GM04504 (cell line): ENCODE measurements around the gene DHRS7B.
"Not testable (repeated sequence)": the region's sequence is repeated elsewhere in the genome, so short reads cannot be mapped to it uniquely, and the experiment has no call there.

ENCODE experiments used
- DNase-seq: peaks from one replicate; pipeline ENCODE4 v3.0.0-alpha.2; 2012; ENCODE audit warnings: low read depth

Gene DHRS7B

DNA sequence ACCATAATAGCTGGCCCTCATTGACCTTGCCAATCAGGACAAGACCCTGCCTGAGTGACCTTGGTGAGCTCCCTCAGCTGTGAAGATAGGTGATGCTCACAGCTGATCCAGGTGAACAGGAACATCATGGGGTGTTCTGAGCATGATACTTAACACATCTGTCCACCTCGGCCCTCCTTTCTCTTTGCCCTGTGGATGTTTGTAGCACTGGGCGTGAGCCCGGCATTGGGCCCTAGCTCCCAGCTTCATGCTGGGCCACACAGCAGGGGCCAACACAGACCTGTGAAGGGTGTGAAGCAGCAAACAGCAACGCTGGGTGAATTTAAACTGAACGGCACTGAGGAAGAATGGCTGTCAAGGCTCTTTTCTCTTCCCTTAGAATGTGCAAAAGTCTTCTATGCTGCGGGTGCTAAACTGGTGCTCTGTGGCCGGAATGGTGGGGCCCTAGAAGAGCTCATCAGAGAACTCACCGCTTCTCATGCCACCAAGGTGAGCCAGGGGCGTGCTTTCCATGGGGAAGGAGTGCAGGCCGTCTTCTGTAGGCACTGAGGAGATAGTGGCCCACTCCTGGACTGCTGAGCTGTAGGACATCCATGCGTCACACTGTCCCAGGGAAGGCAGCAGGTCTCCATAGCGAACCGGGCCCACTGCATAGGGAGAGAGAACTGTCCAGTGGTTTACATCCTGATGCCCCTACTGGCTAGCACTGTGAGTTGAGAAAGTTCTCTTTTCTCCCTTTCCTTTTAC, 51.3 kb downstream of the DHRS7B start:
- no peak for DNase-seq

DNA sequence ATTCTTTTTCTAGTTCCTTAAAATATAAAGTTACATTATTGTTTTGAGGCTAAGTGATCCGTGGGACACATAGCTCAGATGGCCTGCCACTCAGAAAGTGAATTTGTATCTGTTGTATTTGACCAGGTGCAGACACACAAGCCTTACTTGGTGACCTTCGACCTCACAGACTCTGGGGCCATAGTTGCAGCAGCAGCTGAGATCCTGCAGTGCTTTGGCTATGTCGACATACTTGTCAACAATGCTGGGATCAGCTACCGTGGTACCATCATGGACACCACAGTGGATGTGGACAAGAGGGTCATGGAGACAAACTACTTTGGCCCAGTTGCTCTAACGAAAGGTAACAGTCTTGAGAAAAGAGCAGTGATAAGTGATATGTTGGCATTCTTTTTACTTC, 56.7 kb downstream of the DHRS7B start:
- no peak for DNase-seq

DNA sequence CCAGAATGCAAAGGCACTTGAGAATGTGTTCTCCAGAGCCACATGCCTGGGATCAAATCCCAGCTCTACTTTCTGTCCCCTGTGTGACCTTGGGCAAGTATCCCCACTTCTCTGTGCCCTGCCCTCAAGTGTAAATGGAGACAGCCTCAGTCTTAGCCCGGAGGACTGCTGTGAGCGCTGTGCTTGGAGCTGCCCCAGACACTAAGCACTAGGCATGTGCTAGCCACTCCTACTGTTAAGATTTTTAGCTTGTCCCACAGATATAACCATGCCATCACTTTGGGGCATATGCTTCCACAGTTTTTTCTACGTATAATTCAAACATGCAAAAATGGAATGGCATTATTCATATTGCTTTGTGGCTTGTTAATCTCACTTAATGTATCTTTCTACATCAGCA, 57.8 kb downstream of the DHRS7B start:
- DNase-seq, result no peak

DNA sequence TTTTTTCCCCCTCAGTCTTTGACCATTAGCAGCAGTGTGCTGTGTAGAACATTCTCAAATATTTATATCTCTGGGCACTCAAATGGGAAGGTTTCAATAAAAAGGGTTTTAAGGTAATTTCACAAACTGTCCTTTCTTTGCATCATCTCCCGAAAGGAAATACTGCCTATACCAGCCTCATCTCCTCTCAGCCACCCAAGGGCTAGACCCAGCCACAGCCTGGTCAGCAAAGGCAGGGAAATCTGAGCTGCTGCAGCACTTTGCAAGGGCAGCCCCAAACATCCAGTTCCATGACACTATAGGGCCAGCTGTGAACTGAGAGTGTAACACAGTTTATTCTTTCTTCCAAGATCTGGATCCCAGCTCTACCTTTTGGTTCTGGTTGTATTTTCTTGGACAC, 58.3 kb downstream of the DHRS7B start:
- no peak for DNase-seq

- no peak for DNase-seq
Observed at GRCh38 chr17:21186399-21187187, 59.8 kb downstream of the DHRS7B start.

DNA sequence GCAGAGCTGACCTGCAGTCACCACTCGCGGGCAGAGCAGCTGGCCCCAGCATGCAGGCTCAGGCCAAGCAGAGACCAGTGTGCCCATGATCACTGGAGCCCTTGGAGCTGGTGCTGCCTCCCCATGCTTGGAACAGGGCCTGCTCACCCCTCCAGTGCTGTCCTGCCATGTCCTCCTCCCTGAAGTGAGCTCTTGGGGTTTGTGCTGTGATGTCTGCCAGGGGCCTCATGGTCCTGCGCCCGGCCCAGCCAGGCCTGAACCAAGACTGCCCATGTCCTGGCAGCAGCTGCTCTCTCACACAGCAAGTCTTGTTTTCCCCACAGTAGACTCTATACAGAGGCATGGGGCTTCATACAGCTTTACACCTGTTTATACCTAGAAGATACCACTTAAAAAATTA, 62.6 kb downstream of the DHRS7B start:
- no peak for DNase-seq

- DNase-seq, result no peak
Observed at GRCh38 chr17:21190078-21190477, 63.3 kb downstream of the DHRS7B start.

GRCh38 chr17:21191698-21192097, 64.9 kb downstream of the DHRS7B start:
- DNase-seq, result no peak

- DNase-seq, result not testable (repeated sequence)
Observed at GRCh38 chr17:21192414-21192813, 65.7 kb downstream of the DHRS7B start.

DNA sequence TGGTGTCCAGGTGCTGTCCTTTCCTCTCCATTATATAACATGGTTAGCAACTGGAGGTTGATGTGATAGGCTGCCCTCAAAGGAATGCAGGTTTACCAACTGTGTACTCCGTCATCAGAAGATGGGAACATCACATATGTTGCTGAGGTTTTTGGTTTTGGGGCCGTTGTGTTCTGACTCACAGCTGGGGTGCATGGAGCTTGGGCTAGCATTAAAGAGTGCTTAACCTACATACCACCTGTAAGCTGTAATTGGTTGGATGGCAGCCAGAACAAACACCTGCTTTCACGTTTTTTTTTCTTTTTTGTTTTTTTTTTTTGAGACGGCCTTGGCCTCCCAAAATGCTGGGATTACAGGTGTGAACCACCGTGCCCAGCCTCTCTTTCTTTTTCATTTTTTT, 66.3 kb downstream of the DHRS7B start:
- DNase-seq, result no peak

DNA sequence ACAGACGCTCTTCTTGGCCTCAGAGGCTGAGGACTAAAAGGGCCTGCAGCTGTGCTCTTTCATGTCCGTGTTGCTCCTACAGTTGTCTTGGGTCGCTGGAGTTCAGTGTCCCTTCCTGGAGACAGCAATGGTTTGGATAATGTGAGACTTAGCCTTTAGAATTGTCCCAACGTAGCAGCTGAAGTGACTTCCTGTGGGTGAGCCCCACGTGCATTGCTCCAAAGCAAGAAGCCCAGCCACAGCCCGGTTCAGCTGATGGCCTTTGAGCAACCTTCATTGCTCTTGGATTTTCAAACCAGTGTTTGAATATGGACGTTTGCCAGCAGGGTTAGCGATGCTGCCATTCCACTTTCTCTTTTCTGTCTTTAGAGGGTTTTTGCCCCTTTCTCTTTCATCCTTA, 67.5 kb downstream of the DHRS7B start:
- no peak for DNase-seq

DNA sequence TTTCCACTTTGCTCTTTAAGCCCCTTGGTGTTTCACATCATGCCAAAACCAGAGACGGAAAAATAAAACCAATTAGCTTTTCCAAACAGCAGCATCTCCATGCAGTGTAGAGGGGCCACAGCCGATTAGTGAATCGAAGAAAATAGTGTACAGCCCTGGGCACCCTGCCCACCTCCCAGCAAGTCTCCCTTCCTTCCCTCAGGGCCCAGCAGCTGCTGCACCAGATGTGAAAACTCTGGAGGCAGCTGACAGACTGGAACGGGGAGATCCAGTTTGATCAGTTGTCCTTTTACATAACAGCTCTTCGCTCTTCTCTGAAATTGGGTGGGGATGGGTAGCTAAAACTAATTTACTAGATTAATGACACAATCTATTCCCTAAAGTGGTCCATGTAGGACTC, 67.9 kb downstream of the DHRS7B start:
- peak; percentile 47 for DNase-seq

DNA sequence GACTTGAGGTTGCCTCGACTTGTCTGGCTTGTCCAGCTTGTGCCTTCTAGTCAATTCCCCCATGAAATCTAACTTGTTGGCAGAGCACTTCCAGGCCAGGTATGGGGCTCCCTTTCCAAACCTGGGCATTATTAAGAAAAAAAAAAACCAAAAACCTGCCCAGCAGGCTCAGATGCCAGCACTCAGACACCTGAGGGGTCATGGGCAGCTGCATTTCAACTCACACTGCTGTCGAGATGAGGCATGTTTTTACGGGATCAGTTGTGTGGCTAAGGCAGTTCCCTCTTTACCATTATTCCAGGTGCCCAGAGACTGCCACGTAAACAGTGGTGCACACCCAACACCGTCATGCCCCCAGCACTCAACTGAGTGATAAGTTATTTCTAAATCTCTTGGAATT, 69.4 kb downstream of the DHRS7B start:
- DNase-seq, result no peak

DNA sequence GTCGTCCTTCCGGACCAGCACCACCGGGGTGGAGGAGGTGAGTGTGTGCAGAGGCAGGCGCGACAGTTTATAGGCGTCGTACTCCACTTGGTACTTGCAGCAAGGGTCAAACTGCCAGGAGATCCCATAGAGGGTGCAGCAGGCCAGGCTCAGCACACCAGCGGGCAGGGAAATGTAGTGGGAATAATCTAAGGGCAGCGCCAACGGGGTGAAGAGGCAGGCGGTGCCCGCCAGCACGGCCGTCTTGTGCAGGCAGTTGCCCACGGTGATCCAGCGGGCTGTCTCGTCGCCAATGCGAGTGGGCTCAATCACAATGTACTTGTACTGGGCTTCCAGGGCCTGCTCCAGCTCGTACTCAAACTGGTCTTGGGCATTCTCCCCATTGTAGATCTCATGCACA, 71.6 kb downstream of the DHRS7B start:
- no peak for DNase-seq

DNA sequence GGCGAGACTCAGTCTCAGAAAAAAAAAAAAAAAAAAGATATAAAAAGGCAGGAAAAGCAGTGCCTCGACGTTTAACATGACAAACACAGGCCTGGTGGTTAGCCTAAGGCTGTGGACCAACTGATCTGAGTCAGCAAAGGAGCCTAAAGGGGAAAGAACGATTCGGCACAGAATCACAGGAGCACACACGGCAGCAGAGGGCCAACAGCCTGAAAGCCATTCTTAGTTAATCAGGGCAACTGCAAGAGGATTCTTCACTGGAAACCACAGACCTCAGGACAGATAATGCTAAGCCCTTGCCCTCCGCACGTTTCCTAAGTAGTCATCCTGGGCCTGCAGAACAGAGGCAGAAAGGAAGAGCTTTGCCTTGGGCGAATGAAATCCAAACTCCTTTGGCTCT, 72.5 kb downstream of the DHRS7B start:
- DNase-seq, result peak; percentile 92

GRCh38 chr17:21199856-21200255, 73.1 kb downstream of the DHRS7B start:
- no peak for DNase-seq

DNA sequence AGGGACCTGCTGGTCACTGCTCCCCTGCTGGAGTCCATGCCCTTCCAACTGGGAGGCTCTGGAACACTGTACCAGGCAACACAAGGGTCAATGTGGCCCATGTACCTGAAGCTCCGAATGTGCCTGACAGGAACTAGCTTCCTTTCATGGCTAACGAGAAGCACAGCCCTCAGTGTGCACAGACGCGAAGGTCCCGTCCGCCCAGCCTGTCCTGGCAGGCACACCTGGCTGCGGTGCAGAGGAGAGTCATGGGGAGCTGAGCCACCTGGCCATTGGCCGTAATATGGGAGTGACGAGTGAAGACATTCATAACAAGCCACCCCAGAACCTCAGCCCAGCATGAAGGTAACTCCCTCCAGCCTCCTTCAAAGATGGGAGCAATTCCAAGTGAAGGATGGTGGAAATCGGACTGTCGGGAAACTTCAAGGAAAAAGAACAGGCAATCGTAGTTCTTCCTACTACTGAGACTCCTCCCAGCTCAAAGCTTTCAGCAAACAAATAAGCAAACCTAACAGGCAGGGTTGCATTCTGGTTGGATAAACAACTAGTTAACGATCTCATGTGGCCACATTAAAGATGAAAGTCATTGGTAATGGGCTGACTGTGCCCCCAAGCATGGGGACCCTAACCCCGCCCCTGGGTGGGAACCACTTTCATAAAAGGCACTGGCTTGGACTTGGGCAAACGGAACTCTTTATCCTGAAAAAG, 74.0 kb downstream of the DHRS7B start:
- DNase-seq, result no peak

GRCh38 chr17:21201298-21201595, 74.5 kb downstream of the DHRS7B start:
- no peak for DNase-seq

- no peak for DNase-seq
Observed at GRCh38 chr17:21201874-21202273, 75.1 kb downstream of the DHRS7B start.

DNA sequence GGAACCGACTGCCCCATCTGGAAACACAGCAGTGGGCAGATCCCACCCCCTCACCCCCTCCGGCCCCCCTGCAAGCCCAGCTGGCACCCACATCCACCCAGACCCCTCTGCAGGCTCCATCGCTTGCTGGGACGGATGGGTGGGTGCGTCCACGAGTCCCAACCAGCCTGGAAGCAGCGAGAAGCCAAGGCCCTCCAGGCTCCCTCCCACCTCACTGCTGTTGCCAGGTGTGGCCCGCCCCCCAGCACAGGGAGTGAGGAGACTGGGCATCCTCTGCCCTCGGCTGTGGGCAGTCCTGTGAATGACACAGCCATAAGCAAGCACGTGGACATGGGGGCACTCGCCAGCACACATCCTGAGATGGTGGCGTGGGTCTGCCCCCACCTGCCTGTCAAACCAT, 75.7 kb downstream of the DHRS7B start:
- DNase-seq, result no peak

DNA sequence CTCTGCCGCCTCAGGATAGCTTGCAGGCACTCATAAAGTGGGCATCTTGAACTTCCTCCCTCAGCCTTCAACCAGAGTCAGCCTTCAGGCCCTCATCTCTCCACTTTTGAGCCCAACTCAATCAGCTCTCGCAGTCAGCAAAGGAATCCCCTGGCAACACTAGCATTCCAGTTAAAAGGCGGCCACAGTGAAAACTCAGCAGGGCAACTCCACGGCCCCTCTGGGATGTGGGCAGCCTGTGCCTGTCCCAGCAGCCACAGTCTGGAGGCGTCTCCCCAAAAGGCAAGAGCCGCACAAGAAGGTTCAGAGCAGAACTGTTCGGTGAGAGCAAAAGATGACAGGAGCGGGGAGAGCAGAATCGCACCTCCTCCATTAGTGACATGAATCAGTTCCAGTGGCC, 78.2 kb downstream of the DHRS7B start:
- no peak for DNase-seq

DNA sequence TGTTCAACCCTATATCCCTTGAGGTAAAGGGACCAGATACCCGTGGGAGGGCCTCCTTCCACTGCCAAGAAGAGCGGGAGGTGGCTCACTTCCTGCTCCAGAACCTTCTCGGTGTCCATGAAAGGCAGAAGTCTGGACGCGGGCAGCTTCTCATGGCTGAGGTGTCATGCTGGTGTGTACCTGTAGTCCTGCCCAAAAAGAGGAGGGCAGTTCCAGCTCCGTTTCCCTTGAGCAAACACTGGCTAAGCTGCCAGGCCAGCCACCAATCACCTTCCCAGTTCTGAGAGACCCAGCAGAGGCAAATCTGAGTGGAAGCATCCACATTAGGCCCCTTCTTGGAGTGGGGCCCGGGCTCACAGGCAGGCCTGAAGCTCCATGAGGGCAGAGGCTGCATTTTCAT, 81.6 kb downstream of the DHRS7B start:
- no peak for DNase-seq

DNA sequence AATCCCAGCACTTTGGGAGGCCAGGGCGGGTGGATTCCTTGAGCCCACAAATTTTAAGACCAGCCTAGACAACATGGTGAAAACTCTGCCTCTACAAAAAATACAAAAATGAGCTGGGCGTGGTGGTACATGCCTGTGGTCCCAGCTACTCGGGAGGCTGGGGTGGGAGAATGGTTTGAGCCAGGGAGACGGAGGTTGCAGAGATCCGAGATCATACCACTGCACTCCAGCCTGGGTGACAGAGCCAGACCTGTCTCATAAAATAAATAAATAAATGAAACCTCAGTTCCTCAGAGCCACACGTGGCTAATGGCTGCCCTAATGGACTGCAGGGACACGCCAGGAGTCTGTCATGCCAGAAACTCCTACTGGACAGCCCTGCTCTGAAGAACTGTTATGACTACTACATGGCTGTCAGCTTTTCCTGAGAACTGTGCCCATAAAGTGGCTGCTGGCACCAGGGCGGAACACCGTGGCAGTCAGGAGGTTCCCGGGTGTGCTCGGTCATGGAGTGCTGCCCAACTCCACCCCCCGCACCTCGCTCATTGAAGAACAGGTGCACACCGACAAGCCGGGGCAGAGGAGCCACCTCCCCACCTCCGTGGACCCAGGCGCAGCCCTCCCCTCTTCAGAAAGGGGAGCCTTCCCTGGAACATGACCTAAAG, 82.9 kb downstream of the DHRS7B start:
- no peak for DNase-seq
